ENCODE results near the gene YPEL3.
"Not testable (repeated sequence)": the region's sequence is repeated elsewhere in the genome, so short reads cannot be mapped to it uniquely, and the experiment has no call there.

Gene YPEL3

DNA sequence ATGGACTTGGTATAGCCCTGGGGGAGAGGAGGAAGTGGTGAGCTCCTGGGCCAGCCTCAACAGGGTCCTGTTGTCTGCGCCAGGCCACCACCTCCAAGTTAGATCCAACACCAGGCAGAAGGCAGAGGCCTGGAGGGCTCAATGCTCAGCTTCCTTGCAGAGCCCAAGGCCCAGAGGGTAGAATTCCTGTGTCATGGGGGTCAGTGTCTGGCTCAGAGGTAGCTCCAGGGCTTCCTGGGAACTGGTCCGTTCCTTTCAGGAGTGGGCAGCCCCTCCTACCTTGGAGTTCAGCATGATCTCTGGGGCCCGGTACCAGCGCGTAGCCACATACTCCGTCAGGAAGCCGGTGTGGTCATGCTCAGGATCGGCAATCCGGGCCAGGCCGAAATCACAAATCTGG lies 21.8 kb upstream of the YPEL3 start:
- TF ChIP-seq, protein P1, sequence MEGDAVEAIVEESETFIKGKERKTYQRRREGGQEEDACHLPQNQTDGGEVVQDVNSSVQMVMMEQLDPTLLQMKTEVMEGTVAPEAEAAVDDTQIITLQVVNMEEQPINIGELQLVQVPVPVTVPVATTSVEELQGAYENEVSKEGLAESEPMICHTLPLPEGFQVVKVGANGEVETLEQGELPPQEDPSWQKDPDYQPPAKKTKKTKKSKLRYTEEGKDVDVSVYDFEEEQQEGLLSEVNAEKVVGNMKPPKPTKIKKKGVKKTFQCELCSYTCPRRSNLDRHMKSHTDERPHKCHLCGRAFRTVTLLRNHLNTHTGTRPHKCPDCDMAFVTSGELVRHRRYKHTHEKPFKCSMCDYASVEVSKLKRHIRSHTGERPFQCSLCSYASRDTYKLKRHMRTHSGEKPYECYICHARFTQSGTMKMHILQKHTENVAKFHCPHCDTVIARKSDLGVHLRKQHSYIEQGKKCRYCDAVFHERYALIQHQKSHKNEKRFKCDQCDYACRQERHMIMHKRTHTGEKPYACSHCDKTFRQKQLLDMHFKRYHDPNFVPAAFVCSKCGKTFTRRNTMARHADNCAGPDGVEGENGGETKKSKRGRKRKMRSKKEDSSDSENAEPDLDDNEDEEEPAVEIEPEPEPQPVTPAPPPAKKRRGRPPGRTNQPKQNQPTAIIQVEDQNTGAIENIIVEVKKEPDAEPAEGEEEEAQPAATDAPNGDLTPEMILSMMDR (conservative IDR thresholded peaks at IDR 0.05; ENCODE audit: low read depth, low read length): no peak

DNA sequence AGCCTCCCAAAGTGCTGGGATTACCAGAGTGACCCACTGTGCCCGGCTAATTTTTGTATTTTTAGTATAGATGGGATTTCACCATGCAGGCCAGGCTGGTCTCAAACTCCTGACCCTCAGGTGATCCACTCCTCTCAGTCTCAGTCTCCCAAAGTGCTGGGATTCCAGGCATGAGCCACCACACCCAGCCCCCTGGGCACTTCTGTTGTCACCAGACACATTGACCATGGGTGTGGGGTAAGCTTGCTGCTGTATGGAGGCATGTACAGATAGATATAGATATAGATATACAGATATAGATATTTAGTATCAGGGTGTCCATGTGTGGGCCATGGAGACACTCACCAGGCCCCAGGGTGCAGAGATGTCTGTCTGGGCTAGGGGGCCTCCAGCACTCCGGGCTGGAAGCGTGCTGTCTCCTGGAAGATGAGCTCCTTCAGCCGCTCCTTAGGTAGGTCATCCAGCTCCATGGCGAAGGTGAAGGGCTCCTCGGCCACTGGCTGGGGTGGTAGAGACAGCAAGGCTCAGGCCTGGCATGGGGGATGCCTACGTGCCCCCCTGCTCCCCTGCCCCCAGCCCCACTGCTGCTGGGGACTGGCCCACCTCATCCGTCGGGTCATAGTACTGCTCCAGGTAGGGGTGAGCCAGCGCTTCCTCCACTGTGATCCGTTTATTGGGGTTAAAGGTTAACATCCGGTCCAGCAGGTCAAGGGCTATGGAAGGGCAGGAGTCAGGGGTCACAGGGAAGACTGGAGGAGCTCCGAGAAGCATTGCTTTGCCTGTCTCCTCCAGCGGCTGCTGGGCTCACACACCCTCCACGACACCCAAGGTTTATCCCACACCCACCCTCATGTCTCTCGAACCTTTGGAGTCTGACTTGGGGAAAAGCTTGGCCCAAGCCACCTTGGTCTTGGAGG lies 20.5 kb upstream of the YPEL3 start:
- TF ChIP-seq, protein P1 (conservative IDR thresholded peaks at IDR 0.05; ENCODE audit: low read depth, low read length): no peak
- no peak for DNase-seq (ENCODE audit: low read depth)
- H3K4me3 ChIP-seq (ENCODE audit: low read length): no peak overlapping the region

More for the DNA sequence above, 21.8 kb upstream of the YPEL3 start:
- no peak overlapping the region for H3K4me3 ChIP-seq (ENCODE audit: low read length)
- no peak for DNase-seq (ENCODE audit: low read depth)

DNA sequence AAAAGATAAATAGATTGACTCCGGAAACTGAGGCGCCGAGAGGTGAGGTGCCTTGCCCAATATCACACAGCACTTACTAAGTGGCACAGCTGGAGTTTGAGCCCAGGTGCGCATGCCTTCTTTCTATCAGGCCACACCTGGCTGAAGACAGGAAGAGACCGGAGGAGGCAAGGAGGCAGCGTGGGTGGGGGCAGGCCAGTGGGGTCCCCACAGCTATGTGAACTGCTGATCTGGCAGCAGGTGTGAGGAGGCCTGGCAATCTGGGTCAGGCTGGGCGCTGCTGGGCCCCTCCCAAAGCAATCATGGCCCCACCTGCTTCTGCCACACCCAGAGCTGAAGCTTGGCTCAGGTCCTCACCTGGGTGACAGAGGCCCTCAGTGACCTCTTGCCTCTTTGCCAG lies 19.2 kb upstream of the YPEL3 start:
- DNase-seq (ENCODE audit: low read depth): no peak
- H3K4me3 ChIP-seq (ENCODE audit: low read length): no peak overlapping the region
- TF ChIP-seq, protein P1 (conservative IDR thresholded peaks at IDR 0.05; ENCODE audit: low read depth, low read length): no peak

DNA sequence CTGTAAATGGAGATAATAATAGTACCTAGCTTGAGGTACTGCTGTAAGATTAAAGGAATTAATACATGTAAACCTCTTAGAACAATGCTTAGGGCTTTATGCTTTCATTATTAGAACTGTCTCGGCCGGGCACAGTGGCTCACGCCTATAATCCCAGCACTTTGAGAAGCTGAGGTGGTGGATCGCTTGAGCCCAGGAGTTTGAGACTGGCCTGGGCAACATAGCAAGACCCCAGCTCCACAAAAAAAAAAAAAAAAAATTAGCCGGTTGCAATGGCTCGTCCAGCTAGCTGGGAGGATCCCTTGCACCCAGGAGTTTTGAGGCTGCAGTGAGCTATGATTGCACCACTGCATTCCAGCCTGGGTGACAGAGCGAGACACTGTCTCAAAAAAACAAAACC lies 18.8 kb upstream of the YPEL3 start:
- not testable (repeated sequence) for DNase-seq (ENCODE audit: low read depth); H3K4me3 ChIP-seq (ENCODE audit: low read length)

DNA sequence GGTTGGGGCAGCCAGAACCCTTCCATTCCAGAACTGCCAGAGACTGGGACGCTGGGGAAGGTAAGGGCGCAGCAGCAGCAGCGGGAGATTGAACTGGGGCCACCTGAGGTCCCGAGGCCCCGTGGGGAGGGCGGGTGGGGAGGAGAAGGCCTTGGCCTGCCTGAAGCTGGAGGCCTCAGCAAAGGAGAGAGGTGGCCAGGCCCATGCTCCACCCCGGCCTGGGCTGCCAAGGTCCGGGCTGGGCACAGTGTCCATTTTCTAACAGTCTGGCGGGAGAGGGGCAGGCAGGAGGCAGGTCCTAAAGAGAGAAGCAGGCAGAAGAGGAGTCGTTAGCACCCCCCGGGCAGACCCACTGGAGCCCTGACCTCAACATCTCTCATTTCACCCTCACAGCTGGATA lies 18.4 kb upstream of the YPEL3 start:
- H3K4me3 ChIP-seq (ENCODE audit: low read length): no peak overlapping the region
- TF ChIP-seq, protein P1 (conservative IDR thresholded peaks at IDR 0.05; ENCODE audit: low read depth, low read length): no peak
- no peak for DNase-seq (ENCODE audit: low read depth)

DNA sequence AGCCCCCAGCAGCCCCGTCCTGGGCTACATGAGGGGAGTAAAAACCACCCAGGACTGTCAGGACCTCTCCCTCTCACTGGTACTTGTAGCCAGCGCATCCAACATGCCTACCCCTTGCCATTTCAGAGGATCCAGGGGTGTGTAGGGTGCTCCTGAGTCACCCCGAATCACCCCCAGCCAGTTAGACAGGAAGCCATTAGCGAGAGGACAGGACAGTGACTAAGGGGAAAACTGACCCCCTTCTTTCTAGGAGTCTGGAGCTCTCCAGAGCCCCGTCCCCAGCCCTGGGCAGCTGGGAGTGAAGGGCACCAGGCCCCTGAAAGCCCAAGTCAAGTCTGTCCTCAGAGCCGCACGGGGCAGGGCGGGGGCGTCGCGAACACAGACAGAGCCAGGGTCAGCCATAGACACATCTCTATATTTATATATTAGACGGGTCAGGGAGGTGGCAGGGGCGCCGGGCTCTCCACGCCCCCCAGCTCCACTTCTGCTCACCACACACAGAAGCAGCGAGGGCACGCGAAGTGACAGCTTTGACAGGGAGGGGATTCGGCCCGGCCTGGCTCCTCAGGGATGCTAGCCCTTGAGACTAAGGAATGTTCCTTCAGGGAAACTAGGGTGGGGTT lies 17.8 kb upstream of the YPEL3 start:
- TF ChIP-seq, protein P1 (conservative IDR thresholded peaks at IDR 0.05; ENCODE audit: low read depth, low read length): no peak
- H3K4me3 ChIP-seq (ENCODE audit: low read length): no peak overlapping the region
- no peak for DNase-seq (ENCODE audit: low read depth)

DNA sequence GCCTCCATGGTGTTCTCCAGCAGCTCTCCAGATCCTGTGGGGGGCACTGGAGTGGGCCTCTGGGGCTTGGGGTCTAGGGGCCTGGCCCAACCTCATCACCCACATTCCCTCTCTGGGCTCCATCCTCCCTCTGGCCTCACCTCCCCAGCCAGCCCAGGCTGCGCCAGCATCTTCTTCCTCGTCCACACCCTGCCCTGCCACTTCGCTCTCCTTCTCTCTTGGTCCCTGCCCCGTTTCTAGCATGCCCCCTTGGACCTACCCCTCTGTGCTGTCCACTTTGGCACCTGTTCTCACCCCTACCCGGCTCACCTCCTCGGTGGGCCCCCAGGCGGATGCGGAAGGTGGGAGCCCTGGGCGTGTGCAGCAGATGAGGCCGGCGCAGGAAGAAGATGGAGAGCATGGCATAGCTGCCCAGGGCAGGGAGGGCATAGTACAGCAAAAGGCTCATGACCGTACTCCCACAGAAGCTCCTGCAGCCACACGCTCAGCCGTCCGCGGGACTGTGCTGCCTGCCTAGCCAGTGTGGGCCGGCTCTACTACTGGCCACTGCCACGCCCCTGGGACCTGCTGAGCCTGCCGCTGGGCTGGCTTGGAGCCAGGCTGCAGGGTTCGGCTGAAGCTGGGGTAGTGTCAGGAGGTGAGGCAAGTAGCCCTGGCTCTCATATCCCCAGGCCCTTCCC lies 17.2 kb upstream of the YPEL3 start, which contains the start of gene GDPD3:
Gene GDPD3 (minus strand): TSS at position 507 of the 680 bp plus-strand sequence. CDS start 59 bp downstream, at position 448.
- H3K4me3 ChIP-seq (ENCODE audit: low read length): no peak within 1 kb of the TSS
- TF ChIP-seq, protein P1 (conservative IDR thresholded peaks at IDR 0.05; ENCODE audit: low read depth, low read length): no peak
- no peak for DNase-seq (ENCODE audit: low read depth)

All from retinal pigment epithelial cell (primary cell).